Measurements from ENCODE around the gene PFN2. TPM values are rescaled to one million over a fixed set of nuclear protein-coding genes. Genes with fewer than 3 reads are reported as not detected.
A peak's percentile ranks its signal among the peaks of the same experiment; 100 is the strongest.

Gene PFN2
- total RNA-seq, 1 donor = 204 TPM

DNA sequence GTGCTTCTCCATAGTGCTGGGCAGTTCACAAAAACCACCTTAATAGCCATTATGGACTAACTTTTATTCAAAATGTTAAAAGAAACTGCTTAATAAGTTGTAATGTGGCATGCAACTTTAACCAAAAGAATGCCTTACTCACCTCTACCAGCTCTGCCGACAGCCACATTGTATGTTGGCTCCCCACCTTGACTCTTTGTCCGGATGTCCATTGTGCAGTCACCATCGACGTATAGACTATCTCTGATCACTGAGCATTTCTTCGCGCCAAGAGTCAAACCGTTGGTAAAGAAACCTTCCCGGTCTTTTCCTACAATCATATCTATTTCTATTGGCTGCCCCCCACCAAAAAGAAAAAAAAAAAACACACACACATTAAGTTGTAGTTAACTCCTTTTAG is 2.5 kb downstream of the PFN2 start:
- peak; percentile 27 for DNase-seq (ENCODE audit: insufficient read length, low spot score, missing footprints)
- Histone ChIP-seq H3K4me3 (ENCODE audit: insufficient read depth, low read length) (peak overlapping the region; percentile 88), H3K9me3 (ENCODE audit: low read depth, low read length) (no peaks in the 10 kb centered on the region), H3K4me1 (ENCODE audit: insufficient read depth, low read length) (peaks cover 68% of the 10 kb centered on the region), H3K27me3 (ENCODE audit: insufficient read depth, low read length) (no peaks in the 10 kb centered on the region), H4K20me1 (ENCODE audit: insufficient read depth, low read length) (peaks cover 45% of the 10 kb centered on the region), H3K79me2 (ENCODE audit: insufficient read depth, low read length) (peaks cover 77% of the 10 kb centered on the region), H3K36me3 (ENCODE audit: insufficient read depth, low read length) (peaks cover 13% of the 10 kb centered on the region), H2AFZ (ENCODE audit: low read length) (no peak overlapping the region), H3K27ac (ENCODE audit: low read depth, low read length) (peak overlapping the region; percentile 98), H3K4me2 (ENCODE audit: insufficient read depth, low read length) (peak overlapping the region; percentile 99)
- TF ChIP-seq, protein P1, sequence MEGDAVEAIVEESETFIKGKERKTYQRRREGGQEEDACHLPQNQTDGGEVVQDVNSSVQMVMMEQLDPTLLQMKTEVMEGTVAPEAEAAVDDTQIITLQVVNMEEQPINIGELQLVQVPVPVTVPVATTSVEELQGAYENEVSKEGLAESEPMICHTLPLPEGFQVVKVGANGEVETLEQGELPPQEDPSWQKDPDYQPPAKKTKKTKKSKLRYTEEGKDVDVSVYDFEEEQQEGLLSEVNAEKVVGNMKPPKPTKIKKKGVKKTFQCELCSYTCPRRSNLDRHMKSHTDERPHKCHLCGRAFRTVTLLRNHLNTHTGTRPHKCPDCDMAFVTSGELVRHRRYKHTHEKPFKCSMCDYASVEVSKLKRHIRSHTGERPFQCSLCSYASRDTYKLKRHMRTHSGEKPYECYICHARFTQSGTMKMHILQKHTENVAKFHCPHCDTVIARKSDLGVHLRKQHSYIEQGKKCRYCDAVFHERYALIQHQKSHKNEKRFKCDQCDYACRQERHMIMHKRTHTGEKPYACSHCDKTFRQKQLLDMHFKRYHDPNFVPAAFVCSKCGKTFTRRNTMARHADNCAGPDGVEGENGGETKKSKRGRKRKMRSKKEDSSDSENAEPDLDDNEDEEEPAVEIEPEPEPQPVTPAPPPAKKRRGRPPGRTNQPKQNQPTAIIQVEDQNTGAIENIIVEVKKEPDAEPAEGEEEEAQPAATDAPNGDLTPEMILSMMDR (IDR thresholded peaks at IDR 0.05; ENCODE audit: extremely low read depth, low read depth, low read length) = no peak

DNA sequence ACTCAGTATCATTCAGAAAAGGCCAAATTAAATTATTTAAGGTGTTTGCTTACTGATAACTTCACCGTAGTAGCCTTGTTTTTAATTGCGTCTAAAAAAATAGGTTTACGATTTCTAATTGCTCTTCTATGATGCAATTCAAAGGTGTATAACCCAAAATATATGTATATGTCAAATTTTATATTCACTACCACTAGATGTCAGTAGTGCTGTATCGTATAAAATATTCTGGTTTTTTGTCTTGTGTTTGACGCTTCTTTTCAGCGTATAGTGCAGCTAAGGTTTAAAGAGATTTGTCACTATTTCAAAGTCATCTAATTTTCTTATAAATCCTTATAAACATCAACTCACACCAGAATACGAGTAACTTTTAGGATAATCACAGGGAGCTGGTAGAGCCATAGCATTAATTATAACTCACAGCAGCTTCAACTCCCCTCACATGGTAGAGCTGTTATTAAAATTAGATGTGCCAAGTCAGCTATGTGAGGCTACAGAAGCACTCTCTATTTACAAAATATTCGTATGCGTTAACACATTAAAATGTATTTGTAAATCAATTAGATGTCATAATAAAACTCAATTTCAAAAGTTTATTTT is 3.5 kb downstream of the PFN2 start:
- H3K27ac ChIP-seq (ENCODE audit: low read depth, low read length) = no peak overlapping the region
- peak; percentile 38 for DNase-seq (ENCODE audit: insufficient read length, low spot score, missing footprints)
- H3K4me2 ChIP-seq (ENCODE audit: insufficient read depth, low read length) = peak overlapping the region; percentile 99
- TF ChIP-seq, protein P1 (IDR thresholded peaks at IDR 0.05; ENCODE audit: extremely low read depth, low read depth, low read length) = peak; percentile 56
- no peak overlapping the region for H3K4me3 ChIP-seq (ENCODE audit: insufficient read depth, low read length)
- H3K4me1 ChIP-seq (ENCODE audit: insufficient read depth, low read length) = peaks cover 65% of the 10 kb centered on the region
- no peaks in the 10 kb centered on the region for H3K27me3 ChIP-seq (ENCODE audit: insufficient read depth, low read length)
- H3K79me2 ChIP-seq (ENCODE audit: insufficient read depth, low read length) = peaks cover 85% of the 10 kb centered on the region
- H3K36me3 ChIP-seq (ENCODE audit: insufficient read depth, low read length) = peaks cover 13% of the 10 kb centered on the region
- no peak overlapping the region for H2AFZ ChIP-seq (ENCODE audit: low read length)
- H4K20me1 ChIP-seq (ENCODE audit: insufficient read depth, low read length) = peaks cover 45% of the 10 kb centered on the region
- no peaks in the 10 kb centered on the region for H3K9me3 ChIP-seq (ENCODE audit: low read depth, low read length)

DNA sequence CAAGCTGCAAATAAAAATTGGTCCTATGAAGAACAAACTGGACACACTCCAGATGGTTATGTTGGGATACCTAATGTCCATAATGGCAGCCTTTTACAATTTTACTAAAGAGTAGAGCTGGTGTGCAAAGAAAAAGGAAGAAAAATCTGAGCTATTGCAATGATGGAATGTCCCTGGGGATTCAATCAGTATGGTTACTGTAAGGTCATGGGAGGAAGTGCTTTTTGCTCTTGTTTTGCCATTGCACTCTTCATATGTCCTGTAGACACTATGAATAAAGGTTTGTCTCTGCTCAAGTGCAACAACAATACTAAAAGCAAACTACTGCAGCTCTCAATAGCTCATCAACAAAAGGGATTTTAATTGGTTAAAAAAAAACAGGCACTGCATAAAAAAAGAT is 5.4 kb downstream of the PFN2 start:
- peaks cover 18% of the 10 kb centered on the region for H3K36me3 ChIP-seq (ENCODE audit: insufficient read depth, low read length)
- peaks cover 92% of the 10 kb centered on the region for H3K79me2 ChIP-seq (ENCODE audit: insufficient read depth, low read length)
- peaks cover 45% of the 10 kb centered on the region for H4K20me1 ChIP-seq (ENCODE audit: insufficient read depth, low read length)
- H3K4me2 ChIP-seq (ENCODE audit: insufficient read depth, low read length) = no peak overlapping the region
- H2AFZ ChIP-seq (ENCODE audit: low read length) = no peak overlapping the region
- H3K27me3 ChIP-seq (ENCODE audit: insufficient read depth, low read length) = no peaks in the 10 kb centered on the region
- peaks cover 59% of the 10 kb centered on the region for H3K4me1 ChIP-seq (ENCODE audit: insufficient read depth, low read length)
- no peak overlapping the region for H3K4me3 ChIP-seq (ENCODE audit: insufficient read depth, low read length)
- TF ChIP-seq, protein P1 (IDR thresholded peaks at IDR 0.05; ENCODE audit: extremely low read depth, low read depth, low read length) = no peak
- no peak for DNase-seq (ENCODE audit: insufficient read length, low spot score, missing footprints)
- no peaks in the 10 kb centered on the region for H3K9me3 ChIP-seq (ENCODE audit: low read depth, low read length)
- no peak overlapping the region for H3K27ac ChIP-seq (ENCODE audit: low read depth, low read length)

DNA sequence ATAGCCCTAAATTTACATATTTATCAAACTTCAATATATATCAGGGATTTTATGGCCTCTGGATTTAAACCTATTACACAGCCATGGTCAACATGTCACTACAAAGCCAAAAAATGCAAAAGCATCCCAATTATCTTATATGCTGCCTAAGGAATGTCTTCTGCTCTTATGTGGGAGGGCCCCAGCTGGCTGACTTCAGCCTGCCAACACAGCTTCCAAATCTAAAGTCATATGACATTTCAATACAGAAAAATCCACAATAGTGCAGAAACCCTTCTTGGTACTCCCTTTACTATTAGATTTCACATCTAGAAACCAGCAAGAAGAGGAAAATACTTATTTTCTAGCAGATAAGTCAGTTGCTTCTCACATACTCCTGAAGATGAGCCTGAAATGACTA is 6.4 kb downstream of the PFN2 start:
- Histone ChIP-seq H3K4me1 (ENCODE audit: insufficient read depth, low read length) (peaks cover 63% of the 10 kb centered on the region), H3K4me2 (ENCODE audit: insufficient read depth, low read length) (no peak overlapping the region), H3K4me3 (ENCODE audit: insufficient read depth, low read length) (no peak overlapping the region), H3K79me2 (ENCODE audit: insufficient read depth, low read length) (peaks cover 82% of the 10 kb centered on the region), H3K36me3 (ENCODE audit: insufficient read depth, low read length) (peaks cover 18% of the 10 kb centered on the region), H3K27ac (ENCODE audit: low read depth, low read length) (peak overlapping the region; percentile 35), H3K27me3 (ENCODE audit: insufficient read depth, low read length) (no peaks in the 10 kb centered on the region), H2AFZ (ENCODE audit: low read length) (no peak overlapping the region), H4K20me1 (ENCODE audit: insufficient read depth, low read length) (peaks cover 45% of the 10 kb centered on the region), H3K9me3 (ENCODE audit: low read depth, low read length) (no peaks in the 10 kb centered on the region)
- TF ChIP-seq, protein P1 (IDR thresholded peaks at IDR 0.05; ENCODE audit: extremely low read depth, low read depth, low read length) = no peak
- peak; percentile 43 for DNase-seq (ENCODE audit: insufficient read length, low spot score, missing footprints)
